Lung microvascular endothelial cell (primary cell): Measurements from ENCODE around the gene ANKS3. TPM values are rescaled to one million over a fixed set of nuclear protein-coding genes. Genes with fewer than 3 reads are reported as not detected.

Source experiments
- DNase-seq, 2 donors: peaks; one replicate each; pipeline versions ENCODE4 v3.0.0 to v3.0.0-alpha.2; 2010; ENCODE audit warnings: low read depth in 2 of 2
- total RNA-seq: library from RNA; depleted of rRNA; stranded (reverse); fragments of >200 nt; gene quantifications from 2 replicates; pipeline ENCODE4 v1.2.1, GENCODE V29; 2014

Gene ANKS3
- total RNA-seq, 1 donor from 2014 or later: 21.2 TPM

GRCh38 chr16:4696905-4697847 lies 36.9 kb downstream of the ANKS3 start:
- no peak for DNase-seq

- no peak for DNase-seq
Measured at GRCh38 chr16:4696172-4696904, 37.7 kb downstream of the ANKS3 start.

DNA sequence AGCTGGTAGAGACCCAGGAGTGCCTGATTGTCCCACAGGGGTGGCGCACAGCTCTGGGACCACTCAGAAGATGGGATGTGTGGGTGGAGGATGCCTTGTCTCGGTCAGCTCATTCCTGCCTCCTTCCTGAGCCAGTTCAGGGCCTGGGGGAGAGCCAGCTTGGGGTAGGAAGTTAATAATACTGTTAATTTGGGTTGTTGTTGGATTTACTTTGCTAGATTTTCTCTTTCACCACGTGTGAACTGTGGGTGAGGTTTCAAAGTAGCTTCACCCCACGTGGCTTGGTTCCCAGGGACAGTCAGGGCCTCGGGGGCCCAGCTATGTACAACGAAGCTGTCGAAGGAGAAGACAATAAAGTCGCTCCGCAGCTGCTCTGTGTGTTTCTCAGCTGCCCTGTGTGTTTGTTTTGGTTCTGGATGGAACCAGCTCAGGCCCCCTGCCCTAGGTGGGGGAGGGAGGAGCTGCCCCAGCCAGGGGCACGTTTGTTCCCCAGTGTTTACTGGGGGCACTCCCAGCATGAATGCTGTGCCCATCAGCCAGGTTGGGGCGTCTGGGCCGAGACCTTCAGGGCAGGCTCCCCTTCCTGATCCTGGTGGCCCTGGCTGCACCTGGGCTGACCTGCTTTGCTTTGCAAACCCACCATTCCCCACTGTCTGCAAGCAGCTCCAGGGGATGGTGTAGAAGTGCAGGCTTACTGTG lies 38.4 kb downstream of the ANKS3 start:
- DNase-seq: no peak

GRCh38 chr16:4694642-4695451 lies 39.2 kb downstream of the ANKS3 start:
- DNase-seq: peak in 1 of 2 donors; percentile 37

DNA sequence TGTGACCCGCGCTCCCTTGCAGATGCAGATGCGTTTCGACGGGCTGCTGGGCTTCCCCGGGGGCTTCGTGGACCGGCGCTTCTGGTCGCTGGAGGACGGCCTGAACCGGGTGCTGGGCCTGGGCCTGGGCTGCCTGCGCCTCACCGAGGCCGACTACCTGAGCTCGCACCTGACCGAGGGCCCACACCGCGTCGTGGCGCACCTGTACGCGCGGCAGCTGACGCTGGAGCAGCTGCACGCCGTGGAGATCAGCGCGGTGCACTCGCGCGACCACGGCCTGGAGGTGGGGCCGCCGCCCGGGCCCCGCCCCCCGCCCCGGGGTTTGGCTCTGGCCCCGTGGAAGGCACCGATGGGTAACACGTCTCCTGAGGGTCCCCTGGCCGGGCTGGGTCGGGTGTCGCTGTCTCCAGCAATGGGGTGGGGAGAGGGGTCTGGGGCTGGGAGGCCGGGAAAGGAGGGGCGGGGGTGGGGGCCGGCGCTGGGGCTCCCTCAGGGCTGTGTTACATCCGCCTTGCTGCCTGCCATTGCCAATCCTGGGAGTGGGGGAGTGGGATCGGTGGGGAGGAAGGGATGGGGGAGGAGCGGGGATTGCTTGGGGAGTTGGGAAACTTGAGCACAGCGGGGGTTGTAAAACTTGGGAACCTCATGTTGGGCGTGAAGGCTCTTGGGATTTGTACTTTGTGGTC lies 40.0 kb downstream of the ANKS3 start:
- DNase-seq: peak in 1 of 2 donors; percentile 31

- DNase-seq: peak; percentile 96 to 97
Measured at GRCh38 chr16:4693296-4693955, 40.6 kb downstream of the ANKS3 start, which contains the start of gene NUDT16L1. NUDT16L1 (plus strand) TSS chr16:4693562; CDS start chr16:4693727, 165 bp downstream.

DNA sequence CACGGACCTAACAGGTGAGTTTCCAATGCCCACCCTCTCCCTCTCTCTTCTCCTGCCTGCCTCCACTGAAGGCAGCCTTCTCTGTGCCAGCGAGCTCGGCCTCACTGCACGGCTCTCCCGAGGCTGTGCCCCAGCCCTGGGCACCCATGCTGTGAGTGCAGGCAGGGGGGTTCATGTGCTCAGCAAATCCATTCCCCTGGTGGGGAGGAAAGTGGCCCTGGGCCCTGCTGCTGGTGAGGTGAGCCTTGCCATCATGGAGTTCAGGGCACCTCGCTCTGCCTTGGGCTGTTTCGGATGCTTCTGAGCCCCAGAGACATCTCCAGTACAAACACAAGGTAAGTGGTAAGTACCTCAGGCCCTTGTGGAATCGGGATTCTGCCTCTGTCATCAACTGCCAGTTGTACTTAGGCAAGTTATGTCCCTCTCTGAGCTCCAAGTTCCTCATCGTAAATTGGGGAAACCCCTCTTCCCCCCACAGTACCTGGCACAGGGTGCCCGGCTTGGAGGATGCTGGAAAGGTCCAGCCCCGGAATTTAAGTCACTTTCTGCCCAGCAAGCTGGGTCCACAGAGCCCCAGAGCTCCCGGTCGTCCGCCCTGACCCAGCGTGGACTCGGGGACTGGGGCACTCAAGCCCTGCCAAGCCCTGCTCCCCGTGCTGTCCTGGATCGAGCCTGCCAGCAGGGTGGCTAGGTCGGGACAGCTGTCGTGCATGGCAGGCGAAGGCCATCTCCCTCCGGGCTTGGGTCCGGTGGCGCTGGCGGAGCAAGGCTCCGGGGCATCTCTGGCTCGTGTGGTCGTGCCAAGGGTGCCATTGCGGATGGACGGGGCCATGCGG lies 41.4 kb downstream of the ANKS3 start:
- DNase-seq: no peak

GRCh38 chr16:4691666-4692412 lies 42.2 kb downstream of the ANKS3 start:
- DNase-seq: no peak

GRCh38 chr16:4690946-4691665 lies 43.0 kb downstream of the ANKS3 start:
- peak in 1 of 2 donors; percentile 60 for DNase-seq

DNA sequence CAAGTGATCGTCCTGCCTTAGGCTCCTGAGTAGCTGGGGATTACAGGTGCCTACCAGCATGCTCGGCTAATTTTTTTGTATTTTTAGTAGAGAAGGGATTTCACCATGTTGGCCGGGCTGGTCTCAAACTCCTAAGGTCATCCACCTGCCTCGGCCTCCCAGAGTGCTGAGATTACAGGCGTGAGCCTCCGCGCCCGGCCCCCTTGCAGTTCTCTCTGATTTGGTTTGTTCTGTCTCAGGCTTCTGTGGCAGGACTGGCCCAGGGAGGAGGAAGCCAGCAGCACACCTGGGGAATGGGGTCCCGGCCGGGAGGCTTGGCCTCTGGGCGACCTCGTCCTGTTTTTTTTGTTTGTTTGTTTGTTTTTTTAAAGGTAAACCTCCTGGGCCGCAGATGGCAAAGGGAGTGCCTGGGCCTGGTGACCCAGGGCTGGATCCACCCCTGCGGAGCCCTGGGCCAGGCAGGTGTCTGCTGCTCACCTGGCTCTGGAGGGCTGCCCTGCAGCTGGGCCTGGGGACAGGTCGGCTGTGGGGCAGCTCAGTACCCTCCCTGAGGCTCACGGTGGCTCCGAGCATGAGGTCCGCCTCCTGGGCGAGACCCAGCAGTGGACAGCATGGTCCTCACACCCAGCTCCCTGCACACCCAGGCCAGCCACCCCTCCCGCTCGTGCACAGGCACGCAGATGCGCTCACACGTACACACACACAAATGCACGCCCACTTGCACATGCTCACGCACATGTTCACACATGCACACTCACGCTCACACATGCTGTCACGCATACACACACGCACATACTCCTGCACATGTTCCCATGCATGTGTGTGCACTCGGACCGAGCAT lies 44.0 kb downstream of the ANKS3 start:
- DNase-seq: no peak

GRCh38 chr16:4689091-4689671 lies 44.9 kb downstream of the ANKS3 start:
- no peak for DNase-seq

GRCh38 chr16:4688674-4689045 lies 45.4 kb downstream of the ANKS3 start:
- no peak for DNase-seq

DNA sequence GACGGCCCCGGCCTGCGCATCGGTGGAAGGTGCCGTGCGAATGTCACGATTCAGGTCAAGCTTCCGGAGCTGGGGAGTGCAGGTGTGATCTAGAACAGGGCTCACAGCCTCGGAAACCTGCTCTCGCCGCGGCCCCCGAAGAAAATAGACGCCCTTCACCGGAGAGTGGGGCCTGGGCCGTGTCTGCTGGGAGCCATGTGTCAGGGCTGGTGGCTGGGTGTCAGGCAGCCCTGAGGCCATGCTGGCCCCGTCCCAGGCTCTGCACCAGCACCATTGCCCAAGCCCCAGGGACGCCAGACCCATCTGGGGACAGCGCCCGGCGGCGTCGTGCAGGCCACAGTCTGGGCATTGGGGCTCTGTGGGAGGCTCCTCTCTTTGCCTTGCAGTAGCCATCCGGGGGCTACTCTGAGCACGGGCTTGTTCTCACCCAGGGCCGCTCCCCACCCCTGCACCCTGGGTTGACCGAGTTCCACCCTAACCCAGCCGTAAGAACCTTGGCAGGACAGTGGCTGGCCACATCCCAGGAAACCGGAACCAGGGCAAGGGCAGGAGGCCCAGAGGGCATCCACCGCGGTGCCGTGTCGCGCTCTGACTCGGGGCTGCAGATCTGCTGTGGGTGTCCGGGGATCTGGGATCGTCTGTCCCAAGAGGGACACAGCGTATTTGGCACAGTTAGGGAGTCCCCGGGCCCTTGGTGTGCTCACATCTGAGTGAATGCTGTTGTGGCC lies 46.0 kb downstream of the ANKS3 start:
- DNase-seq: no peak

GRCh38 chr16:4687416-4687815 lies 46.7 kb downstream of the ANKS3 start:
- DNase-seq: no peak

DNA sequence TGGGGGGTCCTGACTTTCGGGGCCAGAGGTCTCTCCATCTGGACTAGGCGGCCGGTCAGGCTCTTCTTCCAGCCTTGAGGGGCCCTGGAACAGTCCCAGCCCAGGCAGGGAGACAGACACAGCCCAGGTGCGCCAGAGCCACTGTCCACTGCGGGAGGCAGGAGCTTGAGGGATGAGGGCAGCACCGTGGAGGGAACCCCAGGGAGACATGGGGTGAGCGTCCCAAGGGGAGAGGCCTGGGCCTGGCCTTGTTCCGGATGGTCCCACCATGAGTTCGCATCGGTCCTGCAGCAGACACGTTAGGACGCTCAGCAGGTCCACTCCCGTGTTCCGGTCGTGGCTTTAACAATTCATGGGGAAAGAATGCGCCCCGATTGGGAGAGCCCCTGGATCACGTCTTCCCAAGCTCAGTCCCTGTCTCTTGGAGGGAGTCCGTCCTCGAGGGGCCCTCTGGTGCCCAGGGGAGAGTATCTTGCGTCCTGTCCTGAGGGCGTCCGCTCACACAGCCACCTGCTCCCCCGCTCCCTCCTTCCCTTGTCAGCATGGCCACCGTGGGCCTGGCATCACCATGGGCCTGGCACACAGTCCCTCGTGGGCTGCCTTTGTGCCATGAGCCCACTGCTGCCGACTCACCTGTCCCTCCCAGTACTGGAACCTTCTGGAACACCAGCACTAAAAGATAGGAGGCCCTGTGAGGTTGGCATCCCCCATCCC lies 47.4 kb downstream of the ANKS3 start:
- no peak for DNase-seq
